ENCODE measurements around the gene KCNMA1. TPM values are rescaled to one million over a fixed set of nuclear protein-coding genes. Genes with fewer than 3 reads are reported as not detected.
A peak's percentile ranks its signal among the peaks of the same experiment; 100 is the strongest.
"Not testable (repeated sequence)": the region's sequence is repeated elsewhere in the genome, so short reads cannot be mapped to it uniquely, and the experiment has no call there.

Gene KCNMA1
- not detected for total RNA-seq
- not detected for polyA plus RNA-seq
- total RNA-seq = 0 to 0.08 (median 0) reads per million in 6 experiments

DNA sequence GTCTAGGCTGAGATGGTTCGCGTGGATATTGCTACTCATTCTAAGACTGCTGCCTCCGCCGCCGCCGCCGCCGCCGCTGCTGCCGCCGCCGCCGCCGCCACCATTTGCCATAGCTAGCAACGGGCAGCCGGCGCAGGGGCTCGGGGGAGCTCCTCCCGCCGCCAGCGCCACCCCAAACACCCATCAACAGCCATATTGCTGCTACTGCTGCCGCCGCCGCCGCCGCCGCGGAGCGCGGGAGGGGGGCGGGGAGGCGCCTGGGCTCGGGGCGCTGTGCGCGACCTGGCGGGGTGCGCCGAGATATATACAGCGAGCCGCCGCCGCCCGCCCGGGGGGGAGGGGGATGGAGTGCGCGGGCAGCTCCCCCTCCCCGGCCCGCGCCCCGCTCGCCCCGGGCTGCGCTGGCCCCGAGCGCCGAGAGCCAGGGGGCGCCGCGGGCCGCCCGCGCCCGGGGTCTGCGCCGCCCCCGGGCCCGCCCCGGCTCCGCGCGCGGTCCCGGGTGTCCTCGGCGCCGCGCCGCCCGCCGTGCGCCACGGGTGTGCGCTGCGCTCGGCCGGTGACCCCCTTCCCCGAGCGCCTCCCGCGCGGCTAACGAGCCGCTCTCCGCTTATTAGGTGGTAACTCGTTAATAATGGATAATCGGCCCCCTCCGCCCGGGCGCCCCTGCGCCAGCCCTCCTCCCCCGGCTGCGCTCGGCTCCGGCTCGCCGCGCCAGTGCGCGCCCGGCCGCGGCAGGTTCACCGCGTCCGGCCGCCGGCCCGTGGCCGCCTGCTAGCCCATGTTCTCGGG lies at the start of gene KCNMA1:
Gene KCNMA1 (minus strand): TSS at position 277 of the 789 bp plus-strand sequence.
- Mint-ChIP-seq H3K36me3 (no peaks in the 10 kb centered on the region), H3K27ac (no peak within 1 kb of the TSS), H3K4me1 (peaks cover 6 to 15% (median 12%) of the 10 kb centered on the region in 4 donors), H3K4me3 (peak within 1 kb of the TSS; percentile 6 to 86 (median 72)), H3K27me3 (peaks cover 24 to 89% (median 66%) of the 10 kb centered on the region in 5 donors), H3K9me3 (peaks cover 0 to 2% (median 0%) of the 10 kb centered on the region in 9 donors)
- POLR2A ChIA-PET = no interaction called here
- ATAC-seq (peak; percentile 23 to 30), DNase-seq (no peak)

DNA sequence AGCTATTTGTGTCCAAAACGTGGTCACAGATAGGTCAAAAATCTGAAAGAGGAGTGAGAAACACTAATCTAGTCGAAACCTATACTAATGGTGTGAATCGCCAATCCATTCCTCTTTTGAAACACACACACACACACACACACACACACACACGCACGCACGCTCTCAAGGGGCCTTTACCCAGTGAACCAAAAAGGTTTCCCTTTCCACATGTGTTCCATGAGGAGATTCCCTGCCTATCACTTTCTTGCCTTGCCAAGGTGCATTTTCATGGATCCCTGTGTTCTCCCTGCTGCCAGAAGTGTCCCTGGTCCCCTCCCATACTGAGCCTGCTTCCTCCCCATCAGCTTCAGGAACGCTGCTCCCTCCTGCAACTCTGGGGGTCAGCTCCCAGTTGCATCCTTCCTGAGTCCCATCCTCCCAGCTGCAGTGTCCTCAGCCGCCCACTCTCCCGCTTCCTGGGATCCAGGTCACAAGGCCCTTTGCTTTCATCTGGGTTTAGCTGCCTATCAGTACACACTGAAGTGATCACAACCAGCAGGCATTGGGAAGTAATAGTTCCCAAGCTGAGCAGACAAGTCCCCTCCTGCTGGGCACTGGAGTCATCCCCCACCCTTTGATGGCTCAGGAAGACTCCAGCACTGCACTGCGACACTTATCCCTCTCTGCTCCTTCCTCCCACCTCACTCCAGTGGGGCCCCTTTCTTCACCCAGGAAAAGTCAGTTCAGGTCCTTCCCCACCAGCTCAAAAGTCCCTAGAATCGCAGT lies 49.2 kb upstream of the KCNMA1 start:
- peaks cover 6 to 37% (median 24%) of the 10 kb centered on the region in 5 donors for H3K27me3 Mint-ChIP-seq
- DNase-seq = no peak
- H3K9me3 Mint-ChIP-seq = no peaks in the 10 kb centered on the region
- H3K4me3 Mint-ChIP-seq = no peak overlapping the region
- no peaks in the 10 kb centered on the region for H3K36me3 Mint-ChIP-seq
- no peak overlapping the region for H3K27ac Mint-ChIP-seq
- peaks cover 0 to under 1% (median 0%) of the 10 kb centered on the region in 4 donors for H3K4me1 Mint-ChIP-seq
- ATAC-seq = no peak
- POLR2A ChIA-PET = no interaction called here

DNA sequence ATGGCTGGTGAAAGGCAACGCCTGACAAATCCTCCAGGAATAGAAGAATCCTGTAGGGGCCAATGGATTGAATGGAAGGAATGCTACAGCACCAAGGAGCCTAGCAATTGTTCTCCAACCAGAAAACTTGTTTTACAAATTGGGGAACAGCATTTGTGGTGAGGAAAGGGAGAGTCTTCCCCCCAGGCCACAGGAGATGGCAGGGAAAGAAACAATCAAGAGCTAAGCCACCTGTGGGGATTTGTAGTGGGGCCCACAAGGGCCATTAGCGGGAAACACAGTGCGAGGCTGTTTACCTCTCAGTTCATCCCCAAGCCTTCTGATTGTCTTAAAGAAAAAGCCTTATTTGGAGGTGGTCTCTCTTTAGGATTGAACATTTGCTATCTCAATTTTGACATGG lies 48.5 kb upstream of the KCNMA1 start:
- H3K36me3 Mint-ChIP-seq = no peaks in the 10 kb centered on the region
- H3K9me3 Mint-ChIP-seq = no peaks in the 10 kb centered on the region
- DNase-seq = no peak
- ATAC-seq = no peak
- peaks cover 0 to 1% (median 0%) of the 10 kb centered on the region in 4 donors for H3K4me1 Mint-ChIP-seq
- no peak overlapping the region for H3K4me3 Mint-ChIP-seq
- peaks cover 8 to 37% (median 24%) of the 10 kb centered on the region in 5 donors for H3K27me3 Mint-ChIP-seq
- POLR2A ChIA-PET = no interaction called here
- H3K27ac Mint-ChIP-seq = no peak overlapping the region

DNA sequence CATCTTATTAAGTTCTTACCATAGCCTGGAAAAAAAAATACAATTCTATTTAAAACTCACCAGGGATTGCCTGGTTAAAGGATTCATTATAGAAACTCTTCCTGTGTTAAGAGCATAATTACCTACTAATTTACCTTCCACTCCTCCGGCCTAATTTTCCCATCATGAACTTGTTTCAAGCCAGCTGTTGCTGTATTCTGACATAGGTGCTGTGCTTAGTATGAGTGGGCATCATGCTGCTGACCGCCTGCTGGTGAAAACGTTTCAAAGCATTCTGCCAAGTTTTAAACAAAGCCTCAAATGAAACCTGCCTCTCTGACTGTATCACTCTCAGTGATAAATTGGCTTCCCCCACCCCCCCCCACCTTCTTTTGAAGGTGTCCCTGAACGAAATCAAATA lies 47.8 kb upstream of the KCNMA1 start:
- H3K4me3 Mint-ChIP-seq = no peak overlapping the region
- H3K36me3 Mint-ChIP-seq = no peaks in the 10 kb centered on the region
- no peak overlapping the region for H3K27ac Mint-ChIP-seq
- no peaks in the 10 kb centered on the region for H3K9me3 Mint-ChIP-seq
- POLR2A ChIA-PET = no interaction called here
- H3K27me3 Mint-ChIP-seq = peaks cover 8 to 37% (median 25%) of the 10 kb centered on the region in 5 donors
- no peak for DNase-seq
- no peak for ATAC-seq
- H3K4me1 Mint-ChIP-seq = peaks cover 0 to 1% (median 0%) of the 10 kb centered on the region in 4 donors

DNA sequence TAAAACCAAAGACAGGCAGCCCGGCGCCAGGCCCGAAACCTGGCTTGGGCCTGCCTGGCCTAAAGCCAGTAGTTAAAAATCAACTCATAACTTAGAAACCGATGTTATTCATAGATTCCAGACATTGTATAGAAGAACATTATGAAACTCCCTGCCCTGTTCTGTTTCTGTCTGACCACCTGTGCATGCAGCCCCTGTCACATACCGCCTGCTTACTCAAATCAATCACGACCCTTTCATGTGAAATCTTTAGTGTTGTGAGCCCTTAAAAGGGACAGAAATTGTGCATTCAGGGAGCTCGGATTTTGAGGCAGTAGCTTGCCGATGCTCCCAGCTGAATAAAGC lies 45.5 kb upstream of the KCNMA1 start:
- POLR2A ChIA-PET, H3K9me3 Mint-ChIP-seq, H3K27ac Mint-ChIP-seq, H3K4me1 Mint-ChIP-seq, ATAC-seq, DNase-seq, H3K4me3 Mint-ChIP-seq, H3K36me3 Mint-ChIP-seq: not testable (repeated sequence)
- H3K27me3 Mint-ChIP-seq = peaks cover 8 to 36% (median 19%) of the 10 kb centered on the region in 5 donors

DNA sequence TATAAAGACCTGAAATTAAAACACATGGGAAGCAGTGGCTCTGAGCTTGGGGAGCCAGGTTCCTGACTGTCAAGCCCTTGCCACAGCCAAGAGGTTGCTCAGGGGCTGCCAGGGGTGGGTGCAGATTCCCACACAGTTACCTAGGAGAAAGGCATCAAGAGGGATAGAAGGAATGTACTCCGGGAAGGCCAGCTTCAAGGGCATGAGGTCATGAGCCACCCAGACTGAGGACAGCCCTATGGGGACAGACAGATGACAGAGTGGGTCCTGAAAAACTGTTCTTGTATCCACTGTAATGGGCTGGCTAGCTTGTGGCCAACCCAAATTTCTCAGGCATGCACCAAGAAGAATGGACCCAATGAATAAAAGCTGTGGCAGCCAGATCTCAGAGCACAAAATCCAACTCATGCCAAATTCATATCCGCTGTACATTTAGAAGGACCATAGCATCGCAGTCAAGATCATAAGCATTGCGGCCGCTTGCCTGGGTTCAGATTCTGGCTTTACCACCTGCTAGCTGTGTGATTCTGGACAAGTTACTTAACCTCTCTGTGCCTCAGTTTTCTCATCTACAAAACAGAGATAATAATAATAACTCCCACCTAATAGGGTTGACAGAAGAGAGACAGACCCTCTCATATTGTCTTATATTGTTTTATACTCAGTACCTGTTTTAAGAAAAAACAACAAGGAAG lies 44.9 kb upstream of the KCNMA1 start:
- Mint-ChIP-seq H3K9me3 (no peaks in the 10 kb centered on the region), H3K4me1 (peaks cover 0 to 1% (median 0%) of the 10 kb centered on the region in 4 donors), H3K27ac (no peak overlapping the region), H3K36me3 (no peaks in the 10 kb centered on the region), H3K4me3 (no peak overlapping the region), H3K27me3 (peaks cover 8 to 36% (median 17%) of the 10 kb centered on the region in 5 donors)
- POLR2A ChIA-PET = no interaction called here
- no peak for DNase-seq
- no peak for ATAC-seq

DNA sequence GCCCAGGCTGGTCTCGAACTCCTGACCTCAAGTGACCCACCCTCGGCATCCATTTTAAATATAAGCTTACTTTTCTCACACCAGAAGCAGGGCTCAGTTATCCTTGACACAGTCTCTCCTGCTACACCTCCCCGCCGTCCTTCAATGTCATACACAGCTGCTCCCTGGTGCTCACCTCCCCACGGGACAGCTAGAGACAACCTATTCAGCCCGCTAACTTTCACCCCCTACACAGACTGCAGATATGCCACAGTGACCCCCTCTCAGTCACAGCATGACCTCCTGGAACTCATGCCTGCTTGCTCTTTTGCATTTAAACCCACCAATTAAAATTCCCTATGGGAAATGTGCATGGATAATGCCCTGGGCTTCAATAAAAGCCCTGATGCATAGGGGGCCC lies 44.2 kb upstream of the KCNMA1 start:
- no peak overlapping the region for H3K4me3 Mint-ChIP-seq
- H3K36me3 Mint-ChIP-seq = no peaks in the 10 kb centered on the region
- H3K4me1 Mint-ChIP-seq = peaks cover 0 to 1% (median 0%) of the 10 kb centered on the region in 4 donors
- DNase-seq = no peak
- H3K9me3 Mint-ChIP-seq = no peaks in the 10 kb centered on the region
- H3K27ac Mint-ChIP-seq = no peak overlapping the region
- ATAC-seq = no peak
- POLR2A ChIA-PET = no interaction called here
- peaks cover 7 to 30% (median 16%) of the 10 kb centered on the region in 5 donors for H3K27me3 Mint-ChIP-seq

DNA sequence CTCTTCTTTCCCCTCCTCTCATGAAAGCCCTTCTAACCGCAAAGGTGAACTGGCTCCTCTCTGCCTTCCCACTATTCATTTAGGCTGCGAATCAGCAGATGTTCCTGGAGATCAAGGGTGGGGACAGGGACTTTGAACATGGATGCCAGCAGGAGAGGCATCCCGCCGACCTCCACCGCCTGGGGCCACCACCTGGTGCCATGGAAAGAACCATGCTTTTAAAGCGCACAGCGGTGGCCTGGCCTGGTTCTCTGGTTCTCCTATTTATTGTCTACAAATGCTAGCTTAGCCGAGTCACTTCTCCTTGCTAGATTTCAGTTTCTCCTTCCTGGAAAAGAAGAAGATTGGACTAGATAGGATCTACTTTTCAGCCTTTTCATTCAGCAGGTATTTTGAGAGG lies 43.2 kb upstream of the KCNMA1 start:
- Mint-ChIP-seq H3K27me3 (peaks cover 3 to 28% (median 16%) of the 10 kb centered on the region in 5 donors), H3K36me3 (no peaks in the 10 kb centered on the region), H3K27ac (no peak overlapping the region), H3K4me1 (peaks cover 0 to 1% (median 0%) of the 10 kb centered on the region in 4 donors), H3K9me3 (no peaks in the 10 kb centered on the region), H3K4me3 (no peak overlapping the region)
- no peak for DNase-seq
- POLR2A ChIA-PET = no interaction called here
- ATAC-seq = no peak

DNA sequence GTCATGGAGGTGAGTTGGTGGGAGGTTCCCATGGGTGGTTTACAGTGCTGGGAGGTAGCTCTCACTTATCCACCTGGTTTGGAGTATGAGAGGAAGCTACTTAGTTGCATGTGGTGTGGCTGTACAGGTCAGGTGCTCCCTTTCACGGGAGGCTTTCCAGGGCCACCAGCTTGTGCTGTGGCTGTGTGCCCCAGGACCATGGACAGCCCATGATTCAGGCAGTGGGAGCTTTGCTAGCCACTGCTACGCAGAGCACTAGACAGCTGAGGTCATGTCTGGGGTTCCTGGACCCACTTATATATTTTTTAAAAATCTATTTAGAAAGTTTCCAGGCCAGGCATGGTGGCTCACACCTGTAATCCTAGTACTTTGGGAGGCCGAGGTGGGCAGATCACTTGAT lies 42.5 kb upstream of the KCNMA1 start:
- no peak for DNase-seq
- Mint-ChIP-seq H3K27me3 (peaks cover 3 to 28% (median 16%) of the 10 kb centered on the region in 5 donors), H3K4me1 (peaks cover 0 to 1% (median 0%) of the 10 kb centered on the region in 4 donors), H3K9me3 (no peaks in the 10 kb centered on the region), H3K27ac (no peak overlapping the region), H3K36me3 (no peaks in the 10 kb centered on the region), H3K4me3 (no peak overlapping the region)
- ATAC-seq = no peak
- POLR2A ChIA-PET = no interaction called here

DNA sequence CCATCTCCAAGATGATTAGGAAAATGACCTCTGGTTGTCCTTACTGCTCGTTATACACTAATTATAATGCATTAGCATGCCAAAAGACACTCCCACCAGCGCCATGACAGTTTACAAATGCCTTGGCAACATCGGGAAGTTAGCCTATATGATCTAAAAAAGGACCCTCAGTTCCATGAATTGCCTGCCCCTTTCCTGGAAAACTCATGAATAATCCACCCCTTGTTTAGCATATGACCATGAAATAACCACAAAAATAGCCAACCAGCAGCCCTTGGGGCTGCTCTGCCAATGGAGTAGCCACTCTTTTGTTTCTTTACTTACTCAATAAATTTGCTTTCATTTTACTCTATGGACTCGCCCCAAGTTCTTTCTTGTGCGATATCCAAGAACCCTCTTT lies 41.6 kb upstream of the KCNMA1 start:
- no peaks in the 10 kb centered on the region for H3K36me3 Mint-ChIP-seq
- no peak overlapping the region for H3K4me3 Mint-ChIP-seq
- no peaks in the 10 kb centered on the region for H3K9me3 Mint-ChIP-seq
- H3K4me1 Mint-ChIP-seq = peaks cover 0 to 1% (median 0%) of the 10 kb centered on the region in 4 donors
- no peak overlapping the region for H3K27ac Mint-ChIP-seq
- ATAC-seq (no peak), DNase-seq (no peak)
- POLR2A ChIA-PET = no interaction called here
- H3K27me3 Mint-ChIP-seq = peaks cover 3 to 28% (median 16%) of the 10 kb centered on the region in 5 donors

DNA sequence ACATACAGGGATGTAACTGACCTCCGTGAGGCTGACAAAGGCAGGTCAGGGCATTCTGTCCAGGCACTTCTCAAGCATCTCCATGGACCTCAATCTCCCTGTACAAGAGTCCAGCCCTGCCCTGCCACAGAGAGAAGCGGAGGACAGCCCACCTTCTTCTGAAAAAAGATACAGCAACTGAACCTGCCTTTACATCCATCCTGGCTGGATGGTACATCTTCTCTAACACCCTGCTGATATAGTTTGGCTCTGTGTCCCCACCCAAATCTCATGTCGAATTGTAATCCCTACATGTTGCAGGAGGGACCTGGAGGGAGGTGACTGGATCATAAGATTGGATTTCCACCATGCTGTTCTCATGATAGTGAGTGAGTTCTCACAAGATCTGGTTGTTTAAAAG lies 40.5 kb upstream of the KCNMA1 start:
- no peaks in the 10 kb centered on the region for H3K9me3 Mint-ChIP-seq
- H3K27me3 Mint-ChIP-seq = peaks cover 3 to 35% (median 17%) of the 10 kb centered on the region in 5 donors
- peak overlapping the region in 1 of 10 donors; percentile 43 for H3K27ac Mint-ChIP-seq
- peaks cover 0 to 4% (median 2%) of the 10 kb centered on the region in 4 donors for H3K4me1 Mint-ChIP-seq
- DNase-seq (no peak), ATAC-seq (no peak)
- no peak overlapping the region for H3K4me3 Mint-ChIP-seq
- no peaks in the 10 kb centered on the region for H3K36me3 Mint-ChIP-seq
- POLR2A ChIA-PET = no interaction called here

DNA sequence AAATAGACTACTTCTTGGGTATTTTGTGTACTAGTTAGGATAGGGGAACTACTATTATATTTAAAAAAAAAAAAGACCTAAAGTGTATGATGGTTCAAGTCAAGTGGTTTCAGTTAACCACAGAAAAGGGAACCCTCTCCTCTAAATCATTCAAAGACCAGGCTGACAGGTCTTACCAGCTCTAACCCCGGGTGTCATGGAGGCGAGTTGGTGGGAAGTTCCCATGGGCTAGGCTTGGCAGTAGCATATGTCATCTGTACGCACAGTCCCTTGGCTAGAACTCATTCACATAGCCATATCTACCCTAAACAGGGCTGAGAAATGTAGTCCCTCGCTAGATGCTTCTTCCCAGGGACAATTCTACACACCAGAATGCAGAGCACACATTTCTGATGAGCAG lies 37.7 kb upstream of the KCNMA1 start:
- Mint-ChIP-seq H3K9me3 (no peaks in the 10 kb centered on the region), H3K4me3 (no peak overlapping the region), H3K27me3 (peaks cover 10 to 48% (median 17%) of the 10 kb centered on the region in 5 donors), H3K27ac (no peak overlapping the region), H3K36me3 (no peaks in the 10 kb centered on the region), H3K4me1 (peaks cover 0 to 4% (median 2%) of the 10 kb centered on the region in 4 donors)
- no peak for ATAC-seq
- DNase-seq = no peak
- POLR2A ChIA-PET = no interaction called here

Data from naive thymus-derived CD8-positive, alpha-beta T cell (primary cell).